Measurements from ENCODE around the gene FABP1. TPM values are rescaled to one million over a fixed set of nuclear protein-coding genes. Genes with fewer than 3 reads are reported as not detected.

The FABP1 gene
- polyA plus RNA-seq, 5 donors: 0.22 to 14.0 (median 3.2) TPM; not detected in 2

- DNase-seq: no peak
Measured at GRCh38 chr2:88082781-88083180, 45.1 kb downstream of the FABP1 start.

- no peak for DNase-seq
Measured at GRCh38 chr2:88081924-88082608, 45.8 kb downstream of the FABP1 start.

GRCh38 chr2:88080545-88080944 is 47.3 kb downstream of the FABP1 start:
- no peak for DNase-seq

GRCh38 chr2:88078643-88079172 is 49.2 kb downstream of the FABP1 start:
- no peak for DNase-seq

GRCh38 chr2:88077080-88077479 is 50.8 kb downstream of the FABP1 start:
- no peak for DNase-seq

- no peak for DNase-seq
Measured at GRCh38 chr2:88074854-88075292, 53.0 kb downstream of the FABP1 start.

GRCh38 chr2:88074150-88074549 is 53.7 kb downstream of the FABP1 start:
- DNase-seq: no peak

Other genes starting within 250 kb of the FABP1 start
- gene RNU2-63P, start 111.5 kb downstream of the FABP1 start, polyA plus RNA-seq (ENCODE audit: insufficient read depth in 1 of 5, insufficient read length in 5 of 5, low replicate concordance in 1 of 5): not detected
- gene KRCC1, start 72.3 kb downstream of the FABP1 start, polyA plus RNA-seq (ENCODE audit: insufficient read depth in 1 of 5, insufficient read length in 5 of 5, low replicate concordance in 1 of 5): 10 to 100 TPM; 48.6 to 55.8 (median 53.4) TPM
- 10 to 100 TPM in 1 of 5 donors, under 1 TPM in 3, not detected in 1; 0.06 to 10.6 (median 0.28) TPM for gene SMYD1, start 60.2 kb downstream of the FABP1 start, polyA plus RNA-seq (ENCODE audit: insufficient read depth in 1 of 5, insufficient read length in 5 of 5, low replicate concordance in 1 of 5)
- 10 to 100 TPM; 19.7 to 37.8 (median 25.3) TPM for gene THNSL2, start 42.3 kb upstream of the FABP1 start, polyA plus RNA-seq (ENCODE audit: insufficient read depth in 1 of 5, insufficient read length in 5 of 5, low replicate concordance in 1 of 5)